Vagina (tissue), 2 donors: ENCODE data around the gene TTLL12. TPM values are rescaled to one million over a fixed set of nuclear protein-coding genes. Genes with fewer than 3 reads are reported as not detected.

Source experiments
- DNase-seq, 2 donors: peaks; one replicate each; pipeline ENCODE4 v3.0.0-alpha.2; 2017; ENCODE audit errors: extremely low spot score in 2 of 2
- H3K27ac ChIP-seq: fragments of 200-600 bp; sonication (generic); one replicate; pipeline ENCODE4 v1.5.1; 2019
- H3K27me3 ChIP-seq: fragments of 200-600 bp; sonication (generic); one replicate; pipeline ENCODE4 v1.5.1; 2019
- H3K36me3 ChIP-seq, 2 donors: fragments of 200-600 bp; sonication (generic); one replicate each; pipeline ENCODE4 v1.5.1; 2017 to 2019
- H3K4me1 ChIP-seq: fragments of 200-600 bp; sonication (generic); one replicate; pipeline ENCODE4 v1.5.1; 2019
- H3K4me3 ChIP-seq, 2 donors: fragments of 200-600 bp; sonication (generic); 1 replicate in 1 of 2; 2 replicates in 1 of 2; pipeline ENCODE4 v1.5.1; 2016 to 2019
- H3K9me3 ChIP-seq: fragments of 200-600 bp; sonication (generic); one replicate; pipeline ENCODE4 v1.5.1; 2019
- CTCF ChIP-seq, 3 experiments: fragments of 450-650 bp in 2 of 3; fragments of 200-600 bp in 1 of 3; sonication (generic) in 1 of 3; IDR thresholded peaks; one replicate each; pipeline ENCODE4 v1.5.1; 2017 to 2019; ENCODE audit warnings: antibody characterized with exemption in 3 of 3, mild to moderate bottlenecking in 2 of 3, moderate library complexity in 2 of 3
- POLR2A ChIP-seq, 2 donors: fragments of 450-650 bp; IDR thresholded peaks; one replicate each; pipeline ENCODE4 v1.6.1; 2017; ENCODE audit warnings: antibody characterized with exemption in 2 of 2, mild to moderate bottlenecking in 2 of 2, moderate library complexity in 2 of 2
- POLR2AphosphoS5 ChIP-seq, 2 donors: sonication (generic); formaldehyde crosslinking; IDR thresholded peaks; one replicate each; pipeline ENCODE4 v1.9.0; 2017; ENCODE audit warnings: antibody characterized with exemption in 2 of 2, mild to moderate bottlenecking in 2 of 2, low read depth in 1 of 2; ENCODE audit not compliant: insufficient read depth in 1 of 2
- intact Hi-C: fragments of 100-400 bp; cut with DNase I; formaldehyde crosslinking; loops from one replicate; pipeline ENCODE4 v1.15.1; 2023
- total RNA-seq: library from RNA; depleted of rRNA; stranded (reverse); fragments of >200 nt; gene quantifications from one replicate; pipeline ENCODE4 v1.2.3, GENCODE V29; 2016

TTLL12 gene
- total RNA-seq, 1 donor from 2014 or later: 56.2 TPM

- H3K27ac ChIP-seq: no peak overlapping the region
- no peaks in the 10 kb centered on the region for H3K9me3 ChIP-seq
- H3K4me3 ChIP-seq: no peak overlapping the region
- H3K36me3 ChIP-seq: no peaks in the 10 kb centered on the region
- H3K4me1 ChIP-seq: peaks cover 22% of the 10 kb centered on the region
- no peaks in the 10 kb centered on the region for H3K27me3 ChIP-seq
- TF ChIP-seq POLR2A (IDR thresholded peaks at IDR 0.05) (no peak), POLR2AphosphoS5 (IDR thresholded peaks at IDR 0.05; ENCODE audit: insufficient read depth in 1 of 2, low read depth in 1 of 2) (no peak), CTCF (IDR thresholded peaks at IDR 0.05) (no peak)
- DNase-seq: no peak
- intact Hi-C loops: no loop called here
Observed at GRCh38 chr22:43188829-43189545, 2.1 kb upstream of the TTLL12 start.

- peaks cover 28% of the 10 kb centered on the region for H3K4me1 ChIP-seq
- no peaks in the 10 kb centered on the region for H3K9me3 ChIP-seq
- H3K4me3 ChIP-seq: peak overlapping the region; percentile 63 to 82
- no peaks in the 10 kb centered on the region for H3K36me3 ChIP-seq
- TF ChIP-seq CTCF (IDR thresholded peaks at IDR 0.05) (peak; percentile 36 to 65 (median 54)), POLR2AphosphoS5 (IDR thresholded peaks at IDR 0.05; ENCODE audit: insufficient read depth in 1 of 2, low read depth in 1 of 2) (peak; percentile 81 to 87), POLR2A (IDR thresholded peaks at IDR 0.05) (no peak)
- intact Hi-C loops: no loop called here
- peak in 1 of 2 donors; percentile 96 for DNase-seq
- H3K27ac ChIP-seq: peak overlapping the region; percentile 89
- no peaks in the 10 kb centered on the region for H3K27me3 ChIP-seq
Observed at GRCh38 chr22:43187171-43188099, 501 bp upstream of the TTLL12 start.

- Histone ChIP-seq H3K27ac (peak overlapping the region; percentile 88), H3K9me3 (no peaks in the 10 kb centered on the region), H3K36me3 (no peaks in the 10 kb centered on the region), H3K4me1 (peaks cover 28% of the 10 kb centered on the region), H3K27me3 (no peaks in the 10 kb centered on the region), H3K4me3 (peak overlapping the region; percentile 63 to 82)
- no peak for TF ChIP-seq CTCF (IDR thresholded peaks at IDR 0.05)
- no peak for TF ChIP-seq POLR2A (IDR thresholded peaks at IDR 0.05)
- no peak for TF ChIP-seq POLR2AphosphoS5 (IDR thresholded peaks at IDR 0.05; ENCODE audit: insufficient read depth in 1 of 2, low read depth in 1 of 2)
- intact Hi-C loops: no loop called here
- no peak for DNase-seq
Observed at GRCh38 chr22:43185860-43186261, 1.1 kb downstream of the TTLL12 start.

GRCh38 chr22:43183496-43184277, 3.2 kb downstream of the TTLL12 start:
- H3K36me3 ChIP-seq: peaks cover 0 to 12% of the 10 kb centered on the region in 2 donors
- H3K9me3 ChIP-seq: no peaks in the 10 kb centered on the region
- no peak overlapping the region for H3K27ac ChIP-seq
- H3K4me1 ChIP-seq: peaks cover 28% of the 10 kb centered on the region
- no peak for DNase-seq
- H3K27me3 ChIP-seq: no peaks in the 10 kb centered on the region
- intact Hi-C loops: no loop called here
- H3K4me3 ChIP-seq: no peak overlapping the region
- TF ChIP-seq CTCF (IDR thresholded peaks at IDR 0.05) (no peak), POLR2AphosphoS5 (IDR thresholded peaks at IDR 0.05; ENCODE audit: insufficient read depth in 1 of 2, low read depth in 1 of 2) (no peak), POLR2A (IDR thresholded peaks at IDR 0.05) (no peak)
